Osteoblast (primary cell): ENCODE results near the gene ADAMTS18. TPM values are rescaled to one million over a fixed set of nuclear protein-coding genes. Genes with fewer than 3 reads are reported as not detected.

Source experiments
- DNase-seq: peaks from one replicate; pipeline ENCODE4 v3.0.0; 2011; ENCODE audit warnings: low spot score, mixed read lengths; ENCODE audit not compliant: insufficient read length; ENCODE audit errors: missing footprints
- H2AFZ ChIP-seq: 2 replicates; pipeline ENCODE4 v1.6.0; 2011; ENCODE audit warnings: mild to moderate bottlenecking, low read length
- H3K27ac ChIP-seq: 2 replicates; pipeline ENCODE4 v1.5.1; 2011; ENCODE audit warnings: mild to moderate bottlenecking, low read depth, low read length, moderate library complexity
- H3K27me3 ChIP-seq: 2 replicates; pipeline ENCODE4 v1.6.0; 2012; ENCODE audit warnings: mild to moderate bottlenecking, control low read depth, inconsistent platforms, low read length, moderate library complexity; ENCODE audit not compliant: insufficient read depth
- H3K36me3 ChIP-seq: 2 replicates; pipeline ENCODE4 v1.5.1; 2011; ENCODE audit warnings: mild to moderate bottlenecking, low read length, control low read depth, moderate library complexity; ENCODE audit not compliant: insufficient read depth
- H3K4me1 ChIP-seq: 2 replicates; pipeline ENCODE4 v1.5.1; 2011; ENCODE audit warnings: mild to moderate bottlenecking, low read length, control low read depth, moderate library complexity; ENCODE audit not compliant: insufficient read depth
- H3K4me2 ChIP-seq: 2 replicates; pipeline ENCODE4 v1.6.0; 2011; ENCODE audit warnings: mild to moderate bottlenecking, low read length; ENCODE audit not compliant: insufficient read depth
- H3K4me3 ChIP-seq: fragments of 200-600 bp; sonication (generic); 3 replicates; pipeline ENCODE4 v1.5.1; 2012; ENCODE audit warnings: mild to moderate bottlenecking, low read length, inconsistent platforms; ENCODE audit not compliant: insufficient read depth
- H3K79me2 ChIP-seq: 2 replicates; pipeline ENCODE4 v1.6.0; 2012; ENCODE audit warnings: mild to moderate bottlenecking, low read length, control low read depth, inconsistent platforms; ENCODE audit not compliant: insufficient read depth
- H3K9me3 ChIP-seq: 2 replicates; pipeline ENCODE4 v1.5.1; 2011; ENCODE audit warnings: low read depth, low read length, control low read depth
- H4K20me1 ChIP-seq: 2 replicates; pipeline ENCODE4 v1.6.0; 2012; ENCODE audit warnings: mild to moderate bottlenecking, low read length, control low read depth; ENCODE audit not compliant: insufficient read depth
- CTCF ChIP-seq: IDR thresholded peaks from 2 replicates; pipeline ENCODE4 v1.5.1; 2011; ENCODE audit warnings: mild to moderate bottlenecking, low read depth, low read length, moderate library complexity; ENCODE audit errors: extremely low read depth
- total RNA-seq: library from RNA; depleted of rRNA; stranded (reverse); fragments of >200 nt; gene quantifications from 2 replicates; pipeline ENCODE4 v1.2.3, GENCODE V29; 2012

ADAMTS18 gene
- total RNA-seq, 1 donor = not detected

- no peak overlapping the region for H3K4me2 ChIP-seq
- H4K20me1 ChIP-seq = no peaks in the 10 kb centered on the region
- H3K36me3 ChIP-seq = no peaks in the 10 kb centered on the region
- H3K4me1 ChIP-seq = no peaks in the 10 kb centered on the region
- no peak overlapping the region for H3K4me3 ChIP-seq
- no peak overlapping the region for H2AFZ ChIP-seq
- no peaks in the 10 kb centered on the region for H3K79me2 ChIP-seq
- no peak overlapping the region for H3K27ac ChIP-seq
- DNase-seq = no peak
- no peaks in the 10 kb centered on the region for H3K9me3 ChIP-seq
- no peak for TF ChIP-seq CTCF
- no peaks in the 10 kb centered on the region for H3K27me3 ChIP-seq
Measured at GRCh38 chr16:77398495-77398894, 36.3 kb downstream of the ADAMTS18 start.

GRCh38 chr16:77396461-77396860 is 38.4 kb downstream of the ADAMTS18 start:
- H3K4me1 ChIP-seq = no peaks in the 10 kb centered on the region
- H3K4me3 ChIP-seq = no peak overlapping the region
- no peaks in the 10 kb centered on the region for H3K9me3 ChIP-seq
- no peak for DNase-seq
- H3K79me2 ChIP-seq = no peaks in the 10 kb centered on the region
- H2AFZ ChIP-seq = no peak overlapping the region
- no peak for TF ChIP-seq CTCF
- no peak overlapping the region for H3K4me2 ChIP-seq
- no peak overlapping the region for H3K27ac ChIP-seq
- no peaks in the 10 kb centered on the region for H4K20me1 ChIP-seq
- no peaks in the 10 kb centered on the region for H3K27me3 ChIP-seq
- H3K36me3 ChIP-seq = no peaks in the 10 kb centered on the region

GRCh38 chr16:77394699-77395098 is 40.1 kb downstream of the ADAMTS18 start:
- no peaks in the 10 kb centered on the region for H3K4me1 ChIP-seq
- H2AFZ ChIP-seq = no peak overlapping the region
- no peaks in the 10 kb centered on the region for H4K20me1 ChIP-seq
- no peaks in the 10 kb centered on the region for H3K79me2 ChIP-seq
- no peak for DNase-seq
- no peaks in the 10 kb centered on the region for H3K9me3 ChIP-seq
- no peak for TF ChIP-seq CTCF
- H3K36me3 ChIP-seq = no peaks in the 10 kb centered on the region
- H3K4me3 ChIP-seq = no peak overlapping the region
- H3K4me2 ChIP-seq = no peak overlapping the region
- no peaks in the 10 kb centered on the region for H3K27me3 ChIP-seq
- H3K27ac ChIP-seq = no peak overlapping the region

- no peaks in the 10 kb centered on the region for H3K36me3 ChIP-seq
- no peaks in the 10 kb centered on the region for H3K9me3 ChIP-seq
- no peak overlapping the region for H2AFZ ChIP-seq
- no peaks in the 10 kb centered on the region for H4K20me1 ChIP-seq
- H3K4me3 ChIP-seq = no peak overlapping the region
- no peak for TF ChIP-seq CTCF
- no peak for DNase-seq
- H3K27ac ChIP-seq = no peak overlapping the region
- no peaks in the 10 kb centered on the region for H3K4me1 ChIP-seq
- no peak overlapping the region for H3K4me2 ChIP-seq
- H3K79me2 ChIP-seq = no peaks in the 10 kb centered on the region
- no peaks in the 10 kb centered on the region for H3K27me3 ChIP-seq
Measured at GRCh38 chr16:77393955-77394354, 40.9 kb downstream of the ADAMTS18 start.
